Uterus (tissue), 2 donors: ENCODE results near the gene EPC2.

ENCODE experiments used
- CTCF ChIP-seq, 4 experiments: fragments of 200-600 bp in 2 of 4; fragments of 450-650 bp in 2 of 4; sonication (generic) in 2 of 4; IDR thresholded peaks; one replicate each; pipeline ENCODE4 v1.5.1; 2016 to 2019; ENCODE audit warnings: antibody characterized with exemption in 4 of 4, mild to moderate bottlenecking in 2 of 4, moderate library complexity in 1 of 4
- POLR2A ChIP-seq, 2 donors: fragments of 450-650 bp; IDR thresholded peaks; one replicate each; pipeline ENCODE4 v1.6.1; 2016; ENCODE audit warnings: antibody characterized with exemption in 2 of 2, mild to moderate bottlenecking in 1 of 2, moderate library complexity in 1 of 2

GRCh38 chr2:148701039-148701438, 56.5 kb downstream of the EPC2 start:
- TF ChIP-seq POLR2A (IDR thresholded peaks at IDR 0.05) (no peak), CTCF (IDR thresholded peaks at IDR 0.05) (no peak)
